ENCODE data around the gene ZNF638. TPM values are rescaled to one million over a fixed set of nuclear protein-coding genes. Genes with fewer than 3 reads are reported as not detected.

ZNF638 gene
- total and polyA plus RNA-seq, 9 of the 15 experiments (the other 6 are each of a cell fraction or from before 2014, with no cell fraction given): 53.3 to 165 (median 98.8) TPM

GRCh38 chr2:71331581-71332434 lies at the start of gene ZNF638 (continued):
- TF ChIP-seq HDAC2 (IDR thresholded peaks at IDR 0.05) (no peak; the same call in 1 of the 2 replicates), ZNF24 (IDR thresholded peaks at IDR 0.05) (no peak), TBL1XR1 (IDR thresholded peaks at IDR 0.05; ENCODE audit: low read length in 2 of 2) (no peak), DMBX1 (CRISPR knock-in tag; IDR thresholded peaks at IDR 0.05; ENCODE audit: borderline replicate concordance) (no peak), THRAP3 (IDR thresholded peaks at IDR 0.05; ENCODE audit: borderline replicate concordance) (no peak), NR4A1 (CRISPR knock-in tag; IDR thresholded peaks at IDR 0.05) (no peak), NR4A1 (tag; IDR thresholded peaks at IDR 0.05) (no peak), ZNF76 (CRISPR knock-in tag; IDR thresholded peaks at IDR 0.05; ENCODE audit: borderline replicate concordance) (no peak), CTCFL (IDR thresholded peaks at IDR 0.05; ENCODE audit: borderline replicate concordance, insufficient read depth, low read depth, low read length, poor library complexity, severe bottlenecking) (peak; percentile 78), CBX5 (IDR thresholded peaks at IDR 0.05; ENCODE audit: borderline replicate concordance, low read depth) (no peak), ZNF197 (CRISPR knock-in tag; IDR thresholded peaks at IDR 0.05; ENCODE audit: low read depth) (no peak), ZNF263 (CRISPR knock-in tag; IDR thresholded peaks at IDR 0.05; ENCODE audit: borderline replicate concordance) (no peak), DEAF1 (CRISPR knock-in tag; IDR thresholded peaks at IDR 0.05) (peak; percentile 50), ZSCAN29 (IDR thresholded peaks at IDR 0.05) (no peak), GTF3C2 (IDR thresholded peaks at IDR 0.05; ENCODE audit: borderline replicate concordance, extremely low read depth, insufficient read length) (no peak), NUFIP1 (IDR thresholded peaks at IDR 0.05; ENCODE audit: partially characterized antibody) (no peak), ZNF124 (CRISPR knock-in tag; IDR thresholded peaks at IDR 0.05) (no peak), FOXK2 (conservative IDR thresholded peaks at IDR 0.05 in 1 of 2, IDR thresholded peaks at IDR 0.05 in 1 of 2; ENCODE audit: low read depth in 2 of 2) (0 out of 4 replicates have a peak, but pooled peaks of 1 of the 2 experiments have one; percentile 20), U2AF1 (optimal IDR thresholded peaks at IDR 0.05; ENCODE audit: low read depth, low read length) (no peak)

Data from K562 (cell line).